HG03571 (cell line): Measurements from ENCODE around the gene SLC35A5.

Experiments
- ATAC-seq: cut with Tn5 transposase; IDR thresholded peaks from one replicate; pipeline ENCODE4 v1.9.1; 2021; ENCODE audit not compliant: unreplicated experiment

The SLC35A5 gene

DNA sequence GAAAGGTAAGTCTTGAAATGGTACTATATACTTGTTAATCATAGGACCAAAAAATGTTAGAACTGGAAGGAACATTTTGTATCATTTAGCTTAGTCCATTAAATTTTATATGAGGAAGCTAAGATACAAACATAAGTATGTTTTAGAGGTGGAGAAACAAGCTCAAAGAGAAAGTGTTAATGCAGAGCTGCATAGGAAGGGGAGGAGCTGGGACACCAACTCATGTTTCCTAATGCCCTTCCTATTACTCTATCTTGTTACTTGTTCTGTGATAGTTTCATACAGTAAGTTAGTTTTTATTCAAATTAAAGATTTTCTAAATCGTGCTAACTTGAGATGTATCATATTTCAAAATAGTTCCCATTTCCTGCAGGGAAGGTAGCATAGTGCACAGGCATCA lies 7.4 kb downstream of the SLC35A5 start:
- ATAC-seq, result no peak

DNA sequence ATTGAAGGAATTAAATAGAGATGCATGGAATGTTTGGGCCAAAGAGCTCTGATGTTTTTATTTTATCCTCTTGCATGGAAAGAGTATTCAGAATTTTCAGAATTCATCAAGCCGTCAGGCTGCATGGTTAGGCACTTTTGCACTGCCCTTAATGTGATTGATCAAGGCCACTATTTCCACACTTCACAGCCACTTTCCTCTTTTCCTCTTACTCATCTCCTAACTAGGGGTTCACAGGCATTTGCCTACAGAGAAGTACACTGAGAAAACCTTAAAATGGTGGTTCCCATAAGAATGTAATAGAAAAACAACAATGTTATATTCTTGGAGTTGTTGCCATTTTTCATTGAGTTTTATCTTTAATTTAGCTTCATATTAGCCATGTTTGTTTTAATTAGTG lies 10.9 kb downstream of the SLC35A5 start:
- ATAC-seq, result no peak

DNA sequence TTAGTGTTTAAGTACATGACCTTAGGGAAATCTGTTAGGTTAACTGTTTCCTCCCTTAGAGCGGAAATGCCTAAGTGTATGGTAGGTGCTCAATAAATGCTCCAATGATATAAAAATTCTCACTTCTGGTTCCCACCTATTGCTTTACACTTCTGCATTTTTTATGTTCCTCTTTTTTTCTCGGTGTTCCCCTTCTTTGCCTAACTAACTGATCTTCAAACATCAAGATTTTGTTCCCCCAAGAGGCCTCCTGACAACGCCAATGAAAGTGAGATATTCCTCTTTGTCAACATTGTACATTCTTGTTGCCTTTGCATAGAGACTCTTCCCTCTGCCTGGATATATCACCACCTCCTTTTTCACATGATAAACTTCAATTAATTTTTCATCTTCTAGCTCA lies 17.4 kb downstream of the SLC35A5 start:
- ATAC-seq, result no peak

DNA sequence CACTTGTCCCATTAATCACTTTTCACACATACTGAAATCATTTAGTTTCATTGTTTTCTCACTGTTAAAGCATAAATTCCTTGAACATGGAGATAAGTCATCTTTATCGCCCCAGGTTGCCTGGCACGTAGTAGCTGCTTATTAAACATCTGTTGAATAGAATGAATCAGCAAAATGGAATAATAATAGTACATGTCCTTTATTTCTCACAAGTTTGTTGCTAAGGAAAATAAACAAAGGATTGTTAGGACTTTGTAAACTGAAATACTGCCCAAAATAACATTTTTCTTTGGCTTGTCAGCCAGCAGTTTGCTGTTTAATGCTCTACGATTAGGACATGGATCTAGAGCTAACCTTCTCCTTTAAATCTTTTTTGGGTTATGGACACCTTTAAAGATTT lies 17.9 kb downstream of the SLC35A5 start:
- no peak for ATAC-seq

DNA sequence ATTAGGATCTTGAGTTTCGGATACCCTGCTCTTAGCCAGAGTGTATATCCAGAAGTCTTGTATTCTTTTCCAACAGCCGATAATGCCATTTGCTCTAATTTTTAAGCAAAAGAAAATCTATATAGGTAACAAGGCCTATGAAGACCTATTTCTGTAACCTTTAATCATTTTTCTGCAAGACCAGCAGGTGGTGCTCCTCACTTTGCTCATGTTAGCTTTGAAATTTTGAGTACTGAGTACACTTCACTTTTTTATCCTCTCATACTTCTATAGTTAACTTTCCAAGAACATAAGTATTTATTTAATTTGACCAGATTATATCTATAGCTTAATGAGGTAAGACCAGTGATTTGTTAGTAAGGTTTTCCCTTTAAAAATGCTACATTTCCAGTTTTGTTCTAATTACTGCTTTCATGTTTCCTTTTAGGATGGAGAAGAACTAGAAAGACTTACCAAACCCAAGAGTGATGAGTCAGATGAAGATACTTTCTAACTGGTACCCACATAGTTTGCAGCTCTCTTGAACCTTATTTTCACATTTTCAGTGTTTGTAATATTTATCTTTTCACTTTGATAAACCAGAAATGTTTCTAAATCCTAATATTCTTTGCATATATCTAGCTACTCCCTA lies 20.5 kb downstream of the SLC35A5 start:
- ATAC-seq, result no peak

DNA sequence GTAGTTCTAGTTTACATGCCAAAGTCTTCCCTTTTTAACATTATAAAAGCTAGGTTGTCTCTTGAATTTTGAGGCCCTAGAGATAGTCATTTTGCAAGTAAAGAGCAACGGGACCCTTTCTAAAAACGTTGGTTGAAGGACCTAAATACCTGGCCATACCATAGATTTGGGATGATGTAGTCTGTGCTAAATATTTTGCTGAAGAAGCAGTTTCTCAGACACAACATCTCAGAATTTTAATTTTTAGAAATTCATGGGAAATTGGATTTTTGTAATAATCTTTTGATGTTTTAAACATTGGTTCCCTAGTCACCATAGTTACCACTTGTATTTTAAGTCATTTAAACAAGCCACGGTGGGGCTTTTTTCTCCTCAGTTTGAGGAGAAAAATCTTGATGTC lies 21.3 kb downstream of the SLC35A5 start:
- no peak for ATAC-seq

DNA sequence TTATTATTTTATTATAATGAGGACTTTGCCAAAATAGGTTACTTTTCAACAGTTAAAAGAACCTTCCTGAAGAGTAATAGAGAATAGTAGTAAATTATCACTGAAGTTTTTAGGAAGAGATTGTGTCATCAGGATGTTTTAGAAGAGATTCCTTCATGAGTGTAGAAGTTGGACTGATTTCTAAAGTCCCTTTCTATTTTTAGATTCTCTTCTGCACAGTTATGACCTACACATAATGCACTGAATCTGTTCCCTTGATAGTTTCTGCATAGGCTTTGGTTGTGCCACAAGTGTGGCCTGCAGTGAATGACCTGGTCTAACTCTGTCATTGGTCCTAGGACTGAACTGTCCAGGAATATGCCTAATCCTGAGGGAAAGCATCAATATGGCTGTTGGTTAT lies 23.9 kb downstream of the SLC35A5 start:
- no peak for ATAC-seq

DNA sequence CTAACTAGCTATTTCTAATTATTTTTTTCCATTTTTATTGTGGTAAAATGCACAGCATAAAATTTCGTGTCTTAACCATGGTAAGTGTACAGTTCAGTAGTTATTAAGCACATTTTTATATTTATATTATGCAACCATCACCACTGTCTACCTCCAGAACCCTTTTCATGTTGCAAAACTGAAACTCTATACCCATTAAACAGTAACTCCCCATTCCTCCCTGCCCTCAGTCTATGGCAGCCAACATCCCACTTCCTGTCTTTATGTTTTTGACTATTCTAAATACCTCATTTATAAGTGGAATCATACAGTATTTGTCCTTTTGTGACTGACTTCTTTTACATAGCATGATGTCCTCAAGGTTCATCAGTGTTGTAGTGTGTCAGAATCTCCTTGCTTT lies 25.5 kb downstream of the SLC35A5 start:
- ATAC-seq, result no peak

DNA sequence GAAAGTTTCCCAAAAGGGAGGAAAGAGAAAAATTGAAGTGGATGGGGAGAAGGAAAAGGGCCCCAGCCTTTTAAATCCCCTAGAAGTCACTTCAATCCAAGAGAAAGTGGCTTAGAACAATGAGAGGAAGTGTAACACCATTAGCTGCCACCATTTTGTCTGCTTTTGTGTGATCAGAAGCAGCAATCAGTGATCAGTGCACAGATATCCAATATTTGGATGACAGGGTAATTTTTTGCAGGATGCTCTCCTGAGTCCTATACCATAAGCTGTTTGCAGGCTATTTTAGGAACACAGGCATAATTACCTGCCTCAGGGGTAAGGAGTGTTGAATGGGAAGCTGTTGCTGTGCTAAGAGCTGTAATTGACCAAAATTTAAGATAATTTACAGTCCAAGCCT lies 31.4 kb downstream of the SLC35A5 start:
- no peak for ATAC-seq

DNA sequence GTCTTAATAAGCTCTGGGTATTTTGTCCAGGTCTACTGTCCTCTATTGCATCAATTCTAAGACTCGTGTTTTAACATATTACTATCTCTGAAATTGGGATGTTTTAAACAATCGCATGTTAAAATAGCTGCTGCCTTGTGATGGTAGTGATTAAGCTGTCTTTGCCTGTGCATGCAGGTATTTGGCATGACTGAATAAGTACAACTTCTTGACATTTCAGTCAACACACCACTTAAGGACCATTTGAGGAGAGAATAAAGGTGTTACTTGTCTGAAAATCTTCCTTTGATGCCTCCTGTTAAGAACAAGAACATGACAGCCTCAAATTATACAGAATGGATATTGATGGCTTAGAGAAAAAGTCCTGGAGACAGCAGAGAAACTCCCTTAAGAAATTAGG lies 33.0 kb downstream of the SLC35A5 start:
- ATAC-seq, result no peak

DNA sequence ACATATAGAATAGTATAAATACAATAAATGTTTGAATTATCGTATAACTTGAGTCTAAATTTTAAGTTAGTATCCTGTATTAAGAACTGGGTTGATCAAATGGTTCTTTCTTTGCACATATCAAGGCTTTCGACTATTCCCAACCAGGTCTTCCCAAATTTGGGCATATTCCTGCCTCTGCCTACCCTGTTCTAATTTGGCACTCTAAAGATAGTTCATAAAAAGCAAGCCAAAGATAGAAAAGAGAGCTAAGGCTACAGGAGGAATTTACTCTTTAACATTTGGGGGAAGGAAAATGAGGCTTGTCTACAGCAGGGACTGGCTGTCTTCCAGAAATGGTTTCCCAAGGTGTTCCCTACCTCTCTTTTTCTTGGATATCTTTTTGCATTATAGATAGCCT lies 36.1 kb downstream of the SLC35A5 start:
- ATAC-seq, result no peak

DNA sequence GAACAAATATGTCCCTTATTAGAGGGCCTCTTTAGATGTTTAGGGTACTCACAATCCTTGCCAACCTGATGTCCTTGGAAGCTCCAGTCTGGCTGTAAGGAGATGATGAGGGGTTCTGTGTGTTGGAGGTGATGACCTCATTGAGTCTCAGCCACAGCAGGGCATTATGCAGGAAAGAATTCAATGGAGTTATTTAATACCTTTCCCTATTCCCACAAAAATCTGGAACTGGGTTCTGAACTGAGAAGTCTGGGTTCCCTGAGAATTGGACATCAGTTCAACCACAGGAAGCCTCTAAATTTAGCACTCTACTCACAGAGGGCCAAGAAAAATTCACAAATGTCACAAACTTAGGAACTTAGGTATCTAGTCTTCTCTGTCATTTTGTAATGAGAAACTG lies 36.9 kb downstream of the SLC35A5 start:
- no peak for ATAC-seq

DNA sequence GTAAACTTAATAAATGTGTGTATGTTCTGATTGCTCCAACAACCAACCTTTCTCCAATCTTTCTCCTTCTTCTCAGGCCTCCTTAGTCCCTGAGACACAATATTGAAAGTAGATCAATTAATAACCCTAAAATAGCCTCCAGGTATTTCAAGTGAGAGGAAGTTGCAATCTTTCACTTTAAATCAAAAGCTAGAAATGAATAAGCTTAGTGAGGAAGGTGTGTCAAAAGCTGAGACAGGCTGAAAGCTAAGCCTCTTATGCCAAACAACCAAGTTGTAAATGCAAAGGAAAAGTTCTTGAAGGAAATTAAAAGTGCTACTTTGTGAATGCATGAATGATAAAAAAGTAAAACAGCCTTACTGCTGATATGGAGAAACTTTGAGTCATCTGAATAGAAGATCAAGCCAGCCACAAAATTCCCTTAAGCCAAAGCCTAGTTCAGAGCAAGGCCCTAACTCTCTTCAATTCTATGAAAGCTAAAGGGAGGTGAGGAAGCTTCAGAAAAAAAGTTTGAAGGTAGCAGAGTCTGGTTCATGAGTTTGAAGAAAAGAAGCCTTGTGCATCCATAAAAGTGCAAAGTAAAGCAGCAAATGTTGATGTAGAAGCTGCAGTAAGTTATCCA lies 40.5 kb downstream of the SLC35A5 start:
- ATAC-seq, result peak; percentile 65

DNA sequence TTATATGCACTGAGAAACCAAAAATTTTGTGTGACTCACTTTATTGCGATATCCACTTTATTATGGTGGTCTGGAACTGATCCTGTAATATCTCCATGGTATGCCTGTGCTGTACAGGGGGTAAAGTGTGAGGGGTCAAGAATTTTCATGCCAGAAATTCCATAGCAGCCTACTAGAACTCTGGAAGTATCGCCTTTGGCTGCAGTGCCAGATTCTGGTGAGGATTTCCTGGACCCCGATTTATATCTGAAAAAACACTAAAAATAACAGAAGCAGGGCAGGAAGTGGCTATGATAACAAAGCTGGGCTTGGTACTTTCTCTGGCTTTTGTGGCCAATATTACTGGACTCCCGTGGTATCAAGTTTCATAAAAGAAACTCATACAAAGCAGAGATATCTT lies 42.7 kb downstream of the SLC35A5 start:
- ATAC-seq, result no peak

DNA sequence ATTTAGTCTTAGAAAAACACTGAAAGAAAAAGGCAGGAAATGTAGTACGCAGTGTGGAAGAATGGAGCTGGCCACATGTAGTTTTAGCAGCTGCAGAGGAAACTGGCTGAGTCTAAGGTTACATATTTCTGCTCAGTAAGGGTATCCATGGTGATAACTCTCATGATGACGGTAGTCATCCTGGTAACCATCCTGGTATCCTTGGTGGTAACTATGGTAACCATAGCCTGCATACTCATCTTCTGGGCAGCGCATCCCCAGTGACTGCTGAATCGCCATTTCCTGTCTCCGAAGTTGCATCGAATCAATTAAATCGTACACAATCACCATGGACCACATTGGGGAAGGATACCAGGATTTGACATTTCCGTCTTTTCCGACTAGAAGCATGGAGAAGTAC lies 43.4 kb downstream of the SLC35A5 start:
- ATAC-seq, result no peak

DNA sequence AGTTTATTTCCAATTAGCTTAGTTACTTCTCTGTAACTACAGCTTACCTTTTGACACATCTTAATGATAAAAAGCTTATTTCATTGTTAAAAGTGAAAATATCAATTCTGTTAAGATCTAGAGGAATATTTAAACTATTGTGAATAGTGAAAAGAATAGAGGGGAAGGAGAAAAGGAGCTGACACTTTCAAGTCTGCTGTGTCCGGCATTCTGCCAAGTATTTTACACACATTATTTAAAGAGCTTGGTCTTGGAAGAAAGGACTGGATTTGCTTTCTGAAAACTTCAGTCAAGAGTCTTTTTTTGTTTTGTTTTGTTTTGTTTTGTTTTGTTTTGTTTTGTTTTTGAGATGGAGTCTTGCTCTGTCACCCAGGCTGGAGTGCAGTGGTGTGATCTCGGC lies 44.3 kb downstream of the SLC35A5 start:
- no peak for ATAC-seq

DNA sequence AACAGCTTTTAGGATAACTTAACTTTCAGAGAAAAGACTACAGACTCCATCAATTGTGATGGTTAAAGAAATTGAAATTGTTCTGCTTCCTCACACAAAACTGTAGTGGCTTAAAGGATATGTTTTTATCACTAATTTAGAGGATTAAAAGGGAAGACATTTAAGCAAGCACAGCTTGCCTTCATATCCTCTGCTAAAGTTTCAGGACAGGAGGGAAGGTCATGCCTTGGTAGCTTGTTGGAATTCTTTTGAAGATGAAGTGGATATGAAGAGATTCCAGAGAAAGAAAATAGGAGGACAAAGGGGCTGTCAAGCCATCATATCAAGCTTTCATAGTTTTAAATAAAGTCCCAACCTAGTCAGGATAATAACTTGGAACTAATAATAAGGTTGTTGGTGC lies 46.0 kb downstream of the SLC35A5 start:
- ATAC-seq, result no peak

DNA sequence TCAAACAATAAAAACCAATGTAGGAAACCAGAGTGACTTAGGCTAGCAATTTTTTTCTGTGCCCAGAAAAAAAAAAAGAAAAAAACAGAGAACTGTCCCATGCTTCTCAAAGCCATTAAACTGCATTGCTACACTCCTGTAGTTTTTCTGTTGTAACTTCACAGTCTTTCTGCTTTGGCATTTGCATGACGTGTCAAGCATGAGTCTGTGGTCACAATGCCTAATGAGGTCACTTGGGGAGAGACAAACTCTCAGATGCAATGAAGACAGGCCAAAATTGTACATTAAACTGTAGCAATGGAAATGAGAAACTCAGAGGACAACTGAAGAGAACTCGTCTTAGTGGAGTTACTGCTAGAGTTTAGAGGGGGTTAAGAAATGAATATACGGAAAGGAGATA lies 48.3 kb downstream of the SLC35A5 start:
- no peak for ATAC-seq

DNA sequence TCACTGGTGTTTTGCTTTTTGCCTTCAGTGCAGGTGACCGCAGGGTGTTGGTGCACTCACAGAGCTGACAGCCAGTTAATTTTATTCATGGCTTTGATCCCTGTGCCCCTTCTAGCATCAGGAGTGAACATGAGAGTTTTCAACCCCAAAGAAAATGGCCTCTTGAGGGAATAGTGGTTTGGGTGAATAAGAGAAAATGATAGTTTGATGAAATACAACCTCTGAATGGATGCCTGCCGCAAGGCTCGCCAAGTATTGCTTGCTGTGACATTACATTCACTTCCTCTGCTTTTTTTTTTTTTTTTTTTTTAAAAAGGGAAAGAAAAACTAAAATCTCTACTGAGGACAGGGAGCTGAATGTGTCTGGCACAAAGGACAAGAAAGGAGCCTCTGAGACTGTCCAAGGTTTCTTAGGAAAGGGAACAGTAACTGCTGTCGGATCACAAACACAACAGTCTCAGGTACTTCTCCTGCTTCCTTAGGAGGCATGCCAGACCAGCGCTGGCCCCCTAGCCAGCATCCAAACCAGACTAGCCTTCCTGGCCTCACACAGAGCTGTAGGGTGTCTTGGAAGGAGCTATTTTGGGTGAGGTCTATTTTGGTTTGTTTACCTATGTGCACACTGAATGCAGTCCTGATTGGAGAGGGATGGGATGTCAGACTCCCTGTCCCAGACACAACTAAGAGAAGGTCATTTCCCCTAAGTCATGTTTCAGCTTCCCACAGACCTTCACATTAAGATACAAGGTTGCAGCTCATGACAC lies 50.1 kb downstream of the SLC35A5 start:
- no peak for ATAC-seq

DNA sequence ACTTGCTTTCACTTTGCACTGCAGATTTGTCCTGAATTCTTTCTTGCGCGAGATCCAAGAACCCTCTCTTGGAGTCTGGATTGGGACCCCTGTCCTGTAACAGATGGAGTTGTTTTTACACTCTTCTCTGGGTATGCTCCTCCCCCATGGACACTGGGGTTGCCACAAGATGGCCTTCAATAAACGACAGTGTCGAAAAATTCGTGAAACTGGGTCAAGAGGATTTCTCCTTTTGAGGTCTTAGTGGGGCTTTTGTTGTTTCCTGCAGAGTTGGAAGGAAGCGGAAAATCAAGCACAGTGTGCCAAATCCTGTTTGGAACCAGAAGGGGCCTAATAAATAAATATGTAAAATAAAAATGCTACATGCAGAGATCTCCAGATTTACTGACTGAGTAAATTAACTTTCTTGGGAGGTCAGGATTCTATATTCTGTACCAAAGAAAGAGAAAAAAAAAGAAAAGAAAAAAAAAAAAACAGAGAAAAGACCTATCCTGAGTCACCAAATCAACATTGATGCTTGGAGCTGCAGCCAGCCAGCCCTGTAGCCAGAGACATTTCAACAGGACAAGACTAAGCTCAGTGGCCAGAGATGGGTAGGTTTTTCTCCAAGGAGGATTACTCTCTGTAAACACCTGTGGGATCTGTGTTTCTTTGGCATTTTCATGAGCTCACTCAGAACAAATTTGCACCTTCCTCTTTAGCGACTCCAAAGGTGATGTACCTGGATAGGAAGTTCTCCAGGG lies 54.3 kb downstream of the SLC35A5 start:
- ATAC-seq, result no peak

DNA sequence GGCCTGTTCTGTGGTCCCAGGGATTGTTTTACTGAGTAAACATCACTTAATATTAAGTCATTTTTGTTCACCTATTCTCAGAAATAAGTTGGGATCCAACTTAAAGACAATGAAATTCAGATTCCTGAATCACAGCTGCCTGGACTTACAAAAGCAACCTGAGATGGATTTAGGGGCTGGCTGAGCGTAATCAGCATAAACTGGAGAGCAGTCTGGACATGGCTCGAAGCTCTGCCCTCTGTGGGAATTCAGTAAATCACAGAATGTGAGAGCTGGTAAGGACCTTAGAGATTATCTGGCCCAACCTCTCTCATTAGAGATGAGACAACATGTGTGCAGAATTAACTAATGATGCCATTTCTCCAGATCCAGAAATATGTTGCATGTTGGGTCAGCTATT lies 55.4 kb downstream of the SLC35A5 start:
- ATAC-seq, result no peak

DNA sequence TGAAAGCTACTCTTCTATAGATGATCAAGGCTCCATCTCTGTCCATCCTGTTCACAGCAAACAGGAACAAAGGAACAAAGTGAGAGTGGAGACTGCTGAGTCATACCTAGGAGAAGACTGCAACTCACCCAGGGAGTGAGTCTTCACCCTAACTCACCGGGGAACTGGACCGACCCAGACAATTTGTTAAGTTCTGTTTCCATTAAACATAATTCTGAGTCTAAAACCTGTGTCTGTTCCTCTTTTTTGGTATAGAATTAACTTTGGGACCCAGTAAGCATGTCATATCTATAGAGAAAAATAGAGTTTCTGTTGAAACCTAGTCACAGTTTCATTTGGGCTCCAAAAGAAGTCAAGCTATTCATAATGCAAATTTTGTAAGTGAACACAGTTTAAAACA lies 57.5 kb downstream of the SLC35A5 start:
- peak; percentile 70 for ATAC-seq
